Measurements from ENCODE around the gene PCNT. TPM values are rescaled to one million over a fixed set of nuclear protein-coding genes. Genes with fewer than 3 reads are reported as not detected.

The PCNT gene
- total and polyA plus RNA-seq, 2 experiments from 2014 or later = 14.9 to 23.8 TPM

DNA sequence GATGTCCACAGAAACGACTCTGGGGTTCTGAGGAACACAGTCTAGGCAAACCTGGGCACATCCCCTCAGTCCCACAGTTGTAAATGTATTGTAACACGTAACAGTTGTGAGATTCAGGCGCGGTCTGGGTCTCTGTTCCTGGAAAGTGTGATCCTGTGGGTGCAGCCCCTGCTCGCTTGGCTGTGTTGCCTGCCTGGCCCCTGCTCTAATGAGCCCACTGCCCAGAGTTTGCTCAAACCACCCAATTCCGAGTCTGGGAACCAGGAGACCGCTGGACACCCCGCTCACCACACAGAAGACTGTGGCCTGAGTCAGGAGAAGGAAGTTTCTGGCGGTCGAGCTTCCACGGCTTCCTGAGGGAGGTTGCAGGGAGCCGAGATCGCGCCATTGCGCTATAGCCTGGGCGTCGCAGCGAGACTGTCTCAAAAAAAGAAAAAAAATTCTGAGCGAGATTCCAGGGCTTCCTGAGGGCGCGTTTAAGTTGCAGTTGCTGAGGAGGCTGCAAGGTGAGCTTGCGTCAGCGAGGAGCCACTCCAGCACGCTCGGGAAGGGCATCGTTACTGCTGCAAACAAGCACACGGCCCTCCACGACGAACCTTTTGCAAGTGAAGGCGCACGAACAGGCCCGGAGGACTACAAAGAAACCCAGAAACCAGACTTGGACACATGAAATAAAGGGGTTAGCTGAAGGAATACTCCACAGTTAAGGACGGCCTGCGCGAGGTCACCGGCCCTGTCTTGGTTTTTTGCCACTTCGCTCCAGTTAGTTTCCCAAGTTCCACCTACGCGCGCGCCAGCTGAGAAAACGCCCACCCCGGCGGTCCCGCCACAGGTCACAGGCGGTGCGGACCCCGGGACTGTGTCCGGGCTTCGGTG is 1.4 kb upstream of the PCNT start:
- Histone ChIP-seq H2AFZ (peak overlapping the region; percentile 76), H3K79me2 (ENCODE audit: insufficient read depth) (peaks cover 67% of the 10 kb centered on the region), H3K9me2 (ENCODE audit: insufficient read depth) (no peaks in the 10 kb centered on the region), H3K4me3 (peak overlapping the region; percentile 91), H3K4me2 (ENCODE audit: unreplicated experiment) (peak overlapping the region; percentile 81), H3K27ac (peak overlapping the region; percentile 42), H3K36me3 (ENCODE audit: low read depth) (no peaks in the 10 kb centered on the region), H3K4me1 (ENCODE audit: insufficient read depth) (peaks cover 19% of the 10 kb centered on the region), H3F3A (ENCODE audit: insufficient read depth) (peaks cover 13% of the 10 kb centered on the region), H3K9ac (peak overlapping the region; percentile 96), H3K9me3 (ENCODE audit: low read depth) (no peaks in the 10 kb centered on the region), H3K27me3 (replicated peaks; ENCODE audit: insufficient read depth) (no peaks in the 10 kb centered on the region), H4K20me1 (ENCODE audit: insufficient read depth) (no peaks in the 10 kb centered on the region)
- TF ChIP-seq EZH2phosphoT487 (IDR thresholded peaks at IDR 0.05; ENCODE audit: insufficient read depth, low read depth) = no peak
- no peak for TF ChIP-seq EZH2 (IDR thresholded peaks at IDR 0.05; ENCODE audit: insufficient read depth, poor library complexity, severe bottlenecking)
- 7% methylated on average over 49 to 50 of the region's 50 CpGs for WGBS, 2 experiments (ENCODE audit: low coverage in 1 of 2, low lambda C conversion rate in 2 of 2, missing lambda C conversion rate in 2 of 2)
- peak; percentile 77 for DNase-seq
- in situ Hi-C loops (cut with MboI) = no loop called here

DNA sequence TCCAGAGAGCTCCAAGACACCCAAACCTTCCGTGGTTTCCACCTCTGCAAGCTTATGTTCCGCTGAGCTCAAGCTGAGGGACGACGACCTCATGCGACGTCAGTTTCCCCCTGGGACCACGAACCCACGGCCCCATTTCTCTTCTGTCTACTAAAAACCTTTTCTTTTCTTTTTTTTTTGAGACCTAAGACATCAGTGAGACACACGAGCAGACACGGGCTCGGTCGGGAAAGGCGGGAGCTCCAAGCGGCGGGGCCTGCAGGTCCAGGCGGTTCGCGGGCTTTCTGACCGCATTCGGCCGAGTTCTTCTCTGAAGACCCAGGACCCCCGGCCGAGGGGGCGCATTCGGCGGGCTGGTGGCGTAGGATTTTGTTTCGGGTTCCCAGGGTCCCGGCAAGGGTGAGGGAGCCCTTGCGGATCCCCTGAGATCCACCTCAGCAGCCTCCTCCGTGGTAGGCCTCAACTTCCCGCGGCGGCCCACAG is 688 bp upstream of the PCNT start:
- H3K4me1 ChIP-seq (ENCODE audit: insufficient read depth) = peaks cover 19% of the 10 kb centered on the region
- H4K20me1 ChIP-seq (ENCODE audit: insufficient read depth) = no peaks in the 10 kb centered on the region
- H3K36me3 ChIP-seq (ENCODE audit: low read depth) = no peaks in the 10 kb centered on the region
- in situ Hi-C loops (cut with MboI) = no loop called here
- H3K9me3 ChIP-seq (ENCODE audit: low read depth) = no peaks in the 10 kb centered on the region
- 1 to 2% methylated on average over 33 of the region's 34 CpGs for WGBS, 2 experiments (ENCODE audit: low coverage in 1 of 2, low lambda C conversion rate in 2 of 2, missing lambda C conversion rate in 2 of 2)
- peak overlapping the region; percentile 81 for H3K4me2 ChIP-seq (ENCODE audit: unreplicated experiment)
- H3K27me3 ChIP-seq (replicated peaks; ENCODE audit: insufficient read depth) = no peaks in the 10 kb centered on the region
- H3K9me2 ChIP-seq (ENCODE audit: insufficient read depth) = no peaks in the 10 kb centered on the region
- TF ChIP-seq EZH2 (IDR thresholded peaks at IDR 0.05; ENCODE audit: insufficient read depth, poor library complexity, severe bottlenecking) (no peak), EZH2phosphoT487 (IDR thresholded peaks at IDR 0.05; ENCODE audit: insufficient read depth, low read depth) (no peak)
- H3F3A ChIP-seq (ENCODE audit: insufficient read depth) = peaks cover 13% of the 10 kb centered on the region
- peak overlapping the region; percentile 91 for H3K4me3 ChIP-seq
- DNase-seq = peak; percentile 60
- peak overlapping the region; percentile 96 for H3K9ac ChIP-seq
- peaks cover 74% of the 10 kb centered on the region for H3K79me2 ChIP-seq (ENCODE audit: insufficient read depth)
- H2AFZ ChIP-seq = peak overlapping the region; percentile 76
- H3K27ac ChIP-seq = peak overlapping the region; percentile 42

DNA sequence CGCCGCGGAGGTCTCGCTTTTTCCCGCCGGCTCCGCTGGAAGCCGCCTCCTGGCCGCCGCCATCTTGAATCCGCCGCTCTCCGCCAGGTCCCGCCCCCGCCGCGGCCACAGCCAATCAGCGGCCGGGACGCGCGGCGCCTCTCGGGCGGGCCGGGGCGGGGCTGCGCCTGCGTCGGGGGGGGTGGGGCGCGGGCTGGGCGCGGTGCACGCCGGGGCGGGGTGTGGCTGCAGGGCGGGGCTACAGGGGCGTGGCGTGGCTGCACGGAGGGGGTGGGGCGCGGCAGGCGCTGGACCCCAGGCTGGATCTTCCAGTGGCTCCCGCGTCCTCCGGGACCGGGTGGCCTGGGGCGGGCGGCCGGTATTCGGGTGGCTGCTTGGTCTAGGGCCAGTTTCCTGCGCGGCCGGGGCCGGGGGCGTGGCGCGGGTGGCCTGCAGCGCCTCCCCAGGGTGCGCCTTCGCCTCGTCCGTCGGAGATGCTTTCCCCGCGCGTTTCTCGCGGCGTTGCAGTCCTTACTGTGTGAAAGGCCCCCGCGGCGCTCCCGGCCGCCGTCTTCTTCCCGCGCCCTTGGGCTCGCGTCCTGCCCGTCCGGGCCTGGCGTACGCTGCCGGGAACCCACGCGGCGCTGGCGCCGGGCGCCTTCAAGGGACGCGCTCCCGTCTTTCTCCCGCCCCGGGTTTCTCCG is 575 bp downstream of the PCNT start:
- 1 to 2% methylated on average over 64 to 67 of the region's 98 CpGs for WGBS, 2 experiments (ENCODE audit: low coverage in 1 of 2, low lambda C conversion rate in 2 of 2, missing lambda C conversion rate in 2 of 2)
- no peaks in the 10 kb centered on the region for H4K20me1 ChIP-seq (ENCODE audit: insufficient read depth)
- peak overlapping the region; percentile 79 for H2AFZ ChIP-seq
- H3F3A ChIP-seq (ENCODE audit: insufficient read depth) = peaks cover 13% of the 10 kb centered on the region
- no peaks in the 10 kb centered on the region for H3K9me2 ChIP-seq (ENCODE audit: insufficient read depth)
- H3K4me1 ChIP-seq (ENCODE audit: insufficient read depth) = peaks cover 19% of the 10 kb centered on the region
- H3K79me2 ChIP-seq (ENCODE audit: insufficient read depth) = peaks cover 82% of the 10 kb centered on the region
- H3K9me3 ChIP-seq (ENCODE audit: low read depth) = no peaks in the 10 kb centered on the region
- in situ Hi-C loops (cut with MboI) = no loop called here
- H3K36me3 ChIP-seq (ENCODE audit: low read depth) = peaks cover 3% of the 10 kb centered on the region
- H3K9ac ChIP-seq = peak overlapping the region; percentile 96
- H3K27me3 ChIP-seq (replicated peaks; ENCODE audit: insufficient read depth) = no peaks in the 10 kb centered on the region
- H3K27ac ChIP-seq = peak overlapping the region; percentile 97
- DNase-seq = peak; percentile 91
- H3K4me3 ChIP-seq = peak overlapping the region; percentile 91
- peak overlapping the region; percentile 94 for H3K4me2 ChIP-seq (ENCODE audit: unreplicated experiment)
- TF ChIP-seq EZH2 (IDR thresholded peaks at IDR 0.05; ENCODE audit: insufficient read depth, poor library complexity, severe bottlenecking) = no peak
- TF ChIP-seq EZH2phosphoT487 (IDR thresholded peaks at IDR 0.05; ENCODE audit: insufficient read depth, low read depth) = no peak

DNA sequence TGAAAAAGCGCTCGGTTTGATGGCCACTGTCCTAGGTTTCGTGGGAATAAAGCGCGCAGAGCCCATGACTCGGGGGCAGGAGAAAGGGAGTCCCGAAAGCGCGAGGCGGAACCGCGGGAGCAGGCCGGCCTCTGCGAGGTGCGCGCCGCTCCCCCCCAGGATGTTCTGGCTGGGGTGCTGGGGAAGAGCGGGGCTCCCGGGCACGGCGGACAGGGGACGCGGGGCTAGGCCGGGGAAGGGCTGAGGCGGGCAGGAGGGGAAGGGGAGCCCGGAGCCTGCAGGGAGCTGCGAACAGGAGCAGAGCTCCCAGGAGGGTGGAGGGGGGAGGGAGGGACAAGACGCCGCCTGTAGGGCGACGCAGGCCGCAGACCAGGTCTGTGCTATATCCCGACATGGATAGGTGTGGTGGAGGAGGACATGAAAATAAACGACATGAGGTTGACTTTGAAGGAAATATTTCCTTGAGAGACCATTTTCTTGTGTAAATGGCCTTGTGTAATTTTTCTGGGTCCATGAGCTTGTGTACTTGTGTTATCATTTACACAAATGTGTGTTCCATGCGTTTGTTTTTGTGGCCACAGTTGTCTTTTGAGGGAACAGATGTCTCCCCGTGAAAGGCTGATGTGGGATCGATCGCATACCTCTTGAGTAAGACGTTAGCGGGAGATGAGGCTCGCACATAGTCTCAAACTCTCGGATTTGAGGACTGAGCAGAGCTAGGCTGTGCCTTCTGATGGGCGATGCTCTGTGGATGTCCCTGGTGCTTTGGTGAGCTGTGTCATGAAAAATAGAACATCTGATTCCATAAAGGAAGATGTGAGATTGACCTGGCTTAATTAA is 1.3 kb downstream of the PCNT start:
- Histone ChIP-seq H2AFZ (peak overlapping the region; percentile 79), H3K36me3 (ENCODE audit: low read depth) (peaks cover 11% of the 10 kb centered on the region), H3K9me2 (ENCODE audit: insufficient read depth) (no peaks in the 10 kb centered on the region), H3K4me3 (peak overlapping the region; percentile 91), H3K9ac (peak overlapping the region; percentile 96), H3K4me1 (ENCODE audit: insufficient read depth) (peaks cover 19% of the 10 kb centered on the region), H3K79me2 (ENCODE audit: insufficient read depth) (peaks cover 84% of the 10 kb centered on the region), H4K20me1 (ENCODE audit: insufficient read depth) (no peaks in the 10 kb centered on the region), H3K27ac (peak overlapping the region; percentile 69), H3K9me3 (ENCODE audit: low read depth) (no peaks in the 10 kb centered on the region), H3F3A (ENCODE audit: insufficient read depth) (peaks cover 13% of the 10 kb centered on the region), H3K4me2 (ENCODE audit: unreplicated experiment) (peak overlapping the region; percentile 94), H3K27me3 (replicated peaks; ENCODE audit: insufficient read depth) (no peaks in the 10 kb centered on the region)
- in situ Hi-C loops (cut with MboI) = no loop called here
- peak; percentile 71 for DNase-seq
- no peak for TF ChIP-seq EZH2phosphoT487 (IDR thresholded peaks at IDR 0.05; ENCODE audit: insufficient read depth, low read depth)
- no peak for TF ChIP-seq EZH2 (IDR thresholded peaks at IDR 0.05; ENCODE audit: insufficient read depth, poor library complexity, severe bottlenecking)
- 10 to 11% methylated on average over 33 to 42 of the region's 43 CpGs for WGBS, 2 experiments (ENCODE audit: low coverage in 1 of 2, low lambda C conversion rate in 2 of 2, missing lambda C conversion rate in 2 of 2)

Measured in GM23248 (cell line).